CD1c-positive myeloid dendritic cell (primary cell): ENCODE data around the gene TSC2.
"Not testable (repeated sequence)": the region's sequence is repeated elsewhere in the genome, so short reads cannot be mapped to it uniquely, and the experiment has no call there.

Experiments
- DNase-seq: peaks from one replicate; pipeline ENCODE4 v3.0.0-alpha.2; 2016; ENCODE audit errors: extremely low spot score

TSC2 gene

DNA sequence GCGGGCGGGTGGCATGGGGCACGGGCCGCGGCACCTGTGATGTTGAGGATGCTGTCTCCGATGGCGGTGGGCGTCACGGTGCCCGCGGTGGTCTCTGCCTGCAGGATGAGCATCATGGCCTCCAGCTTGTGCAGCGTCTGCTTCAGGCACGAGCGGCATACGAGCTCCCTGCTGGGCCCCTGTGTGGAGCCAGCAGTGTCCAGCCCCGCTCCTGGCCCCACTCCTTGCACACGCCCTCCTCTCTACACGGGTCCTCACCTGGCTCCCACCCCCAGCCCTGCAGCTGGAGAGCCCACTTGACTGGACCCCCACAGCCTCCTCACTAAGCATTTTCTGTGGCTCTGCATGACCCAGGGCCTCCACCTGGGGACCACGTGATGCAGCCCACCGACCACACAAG is 56.7 kb downstream of the TSC2 start:
- DNase-seq = not testable (repeated sequence)

DNA sequence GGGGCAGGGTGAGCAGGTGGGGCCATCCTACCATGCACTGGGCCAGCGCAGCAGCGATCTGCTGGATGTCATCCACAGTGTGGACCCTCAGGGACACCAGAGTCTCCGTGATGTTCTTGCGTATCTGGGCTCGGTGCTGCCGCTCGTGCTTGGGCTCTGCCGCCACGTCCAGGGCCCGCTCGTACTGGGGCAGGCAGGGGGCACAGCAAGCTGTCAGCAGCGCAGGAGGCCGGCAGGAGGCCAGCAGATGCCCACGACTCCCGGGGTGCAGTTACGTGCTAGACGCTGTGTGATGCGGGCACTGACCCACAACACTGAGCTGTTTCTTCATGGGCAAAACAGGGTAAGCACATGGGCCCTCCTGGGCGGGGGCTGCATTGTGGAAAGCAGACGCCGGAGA is 57.5 kb downstream of the TSC2 start:
- not testable (repeated sequence) for DNase-seq

DNA sequence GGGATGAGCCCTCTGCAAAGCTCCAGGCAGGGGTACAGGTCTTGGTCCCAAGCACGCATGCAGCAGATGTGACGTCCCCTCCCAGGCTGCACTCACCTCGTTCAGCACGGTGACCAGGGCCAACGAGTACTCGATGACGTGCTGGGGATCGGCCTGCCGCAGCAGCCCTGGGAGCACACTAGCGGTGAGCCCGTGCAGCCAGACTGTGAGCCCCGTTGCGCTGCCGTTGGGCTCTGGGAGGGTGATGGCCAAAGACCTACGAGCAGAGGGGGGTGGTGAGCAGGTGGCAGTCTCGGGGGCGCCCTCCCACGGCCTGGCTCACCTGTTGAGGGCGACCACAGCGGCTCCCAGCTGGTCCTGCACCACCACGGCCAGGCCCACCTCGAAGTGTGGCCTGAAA is 58.0 kb downstream of the TSC2 start:
- DNase-seq = not testable (repeated sequence)

DNA sequence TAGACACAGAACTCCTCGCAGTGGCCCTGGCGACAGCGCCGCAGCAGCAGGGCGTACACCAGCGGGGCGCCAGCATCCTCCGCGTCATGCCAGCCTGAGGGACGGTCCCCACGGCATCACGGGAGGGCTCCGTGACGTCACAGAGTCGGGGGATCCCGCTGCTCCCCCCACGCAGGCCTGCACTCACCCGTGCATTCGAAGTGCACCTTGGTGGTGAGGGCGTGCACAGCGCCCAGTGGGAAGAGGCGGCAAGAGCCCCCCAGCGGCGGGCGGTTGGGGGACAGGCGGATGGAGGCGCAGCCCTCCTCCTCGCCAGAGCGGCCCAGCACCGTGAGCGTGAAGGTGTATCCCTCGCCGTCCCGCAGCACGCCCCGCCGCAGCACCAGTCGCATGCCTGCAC is 58.4 kb downstream of the TSC2 start:
- not testable (repeated sequence) for DNase-seq

DNA sequence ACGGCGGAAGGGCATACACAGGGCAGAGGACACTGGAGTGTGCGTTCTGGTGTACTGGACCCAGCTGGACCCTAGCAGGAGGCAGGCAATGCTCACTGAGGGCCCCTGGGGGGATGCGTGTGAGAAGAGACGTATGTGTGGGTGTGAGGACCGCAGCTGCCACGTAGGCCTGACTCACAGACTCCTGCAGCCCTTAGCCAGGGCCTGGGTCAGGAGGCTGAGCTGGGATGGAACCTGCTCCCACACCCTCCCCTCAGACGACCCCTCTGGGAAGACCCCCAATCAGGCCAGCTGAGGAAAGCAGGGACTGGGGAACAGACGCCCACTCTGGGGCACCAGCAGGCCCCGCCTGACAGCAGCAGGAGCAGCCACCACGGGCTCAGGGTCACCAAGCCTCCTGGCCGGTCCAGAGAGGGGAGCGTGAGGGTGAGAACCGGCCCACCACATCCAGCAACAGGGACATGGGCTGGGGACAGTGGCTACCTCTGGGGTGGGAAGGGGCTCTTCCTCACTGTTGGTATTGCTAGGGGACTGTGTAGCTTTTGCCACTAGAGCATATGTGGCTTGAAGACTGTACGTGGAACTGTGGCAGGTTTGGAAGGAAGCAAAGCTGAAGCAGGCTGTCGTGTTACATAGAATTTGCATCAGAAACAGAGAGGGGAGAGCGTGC is 59.5 kb downstream of the TSC2 start:
- DNase-seq = not testable (repeated sequence)

DNA sequence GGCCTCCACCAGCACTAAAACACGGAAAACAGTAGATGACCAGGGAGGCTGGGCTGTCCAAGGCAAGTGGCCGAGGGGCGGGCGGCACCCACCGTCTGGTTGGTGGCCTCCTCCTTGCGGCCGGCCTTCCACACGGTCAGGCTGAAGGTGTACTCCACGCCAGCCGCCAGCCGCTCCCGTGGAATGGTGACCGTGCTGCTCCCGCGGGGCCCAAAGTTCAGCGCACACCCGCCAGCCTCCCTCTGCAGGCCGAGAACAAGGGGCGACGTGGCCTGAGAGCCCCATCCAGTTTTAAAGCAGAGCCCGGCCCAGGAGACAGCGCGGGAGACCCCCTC is 60.0 kb downstream of the TSC2 start:
- not testable (repeated sequence) for DNase-seq

DNA sequence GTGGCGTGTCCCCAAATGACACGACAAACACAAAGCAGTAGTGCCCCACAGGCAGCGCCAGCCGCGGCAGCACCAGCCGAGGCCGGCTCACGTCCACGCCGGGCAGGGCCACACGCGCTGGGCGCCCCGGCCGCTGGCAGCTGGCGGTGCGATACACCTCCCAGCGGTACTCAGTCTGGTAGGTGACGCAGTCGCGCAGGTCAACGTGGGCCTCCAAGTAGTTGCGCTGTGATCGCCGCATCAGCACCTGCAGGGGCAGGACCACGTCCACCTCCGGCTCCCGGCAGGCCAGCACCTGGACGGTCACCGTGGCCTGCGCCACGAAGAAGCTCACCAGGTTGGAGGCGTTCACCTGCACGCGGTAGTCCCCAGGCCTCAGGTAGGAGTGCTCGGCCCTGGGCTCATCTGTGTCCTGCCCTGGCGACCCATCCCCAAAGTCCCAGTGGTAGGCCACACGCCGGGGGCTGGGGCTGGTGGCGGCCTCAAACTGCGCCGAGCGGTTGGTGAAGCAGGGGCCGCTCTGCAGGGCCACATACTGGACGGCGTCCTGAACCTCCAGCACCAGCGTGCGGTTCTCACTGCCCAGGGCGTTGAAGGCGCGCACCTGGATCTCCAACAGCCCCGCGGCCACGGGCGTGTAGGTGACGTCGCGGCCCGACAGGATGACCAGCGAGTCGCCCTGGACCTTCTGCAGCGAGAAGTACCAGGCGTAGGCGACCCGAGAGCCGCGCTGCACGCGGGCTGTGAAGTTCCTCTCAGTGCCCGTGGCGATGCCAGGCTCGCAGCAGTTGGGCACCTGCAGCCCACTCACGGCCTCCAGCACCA is 60.9 kb downstream of the TSC2 start:
- not testable (repeated sequence) for DNase-seq

DNA sequence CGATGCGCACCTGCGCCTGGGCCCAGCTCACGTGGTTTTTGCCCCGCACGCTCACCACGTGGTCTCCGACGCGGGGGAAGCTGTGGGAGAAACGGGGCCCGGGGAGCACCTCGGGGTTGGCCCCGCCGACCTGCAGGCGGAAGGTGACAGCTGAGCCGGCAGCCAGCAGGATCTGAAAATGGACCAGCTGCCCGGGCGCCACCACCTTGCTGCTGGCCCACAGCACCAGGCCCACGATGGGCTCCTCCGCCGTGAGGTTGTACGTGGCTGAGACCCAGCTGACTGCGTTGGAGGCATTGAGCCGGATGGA is 61.4 kb downstream of the TSC2 start:
- not testable (repeated sequence) for DNase-seq

DNA sequence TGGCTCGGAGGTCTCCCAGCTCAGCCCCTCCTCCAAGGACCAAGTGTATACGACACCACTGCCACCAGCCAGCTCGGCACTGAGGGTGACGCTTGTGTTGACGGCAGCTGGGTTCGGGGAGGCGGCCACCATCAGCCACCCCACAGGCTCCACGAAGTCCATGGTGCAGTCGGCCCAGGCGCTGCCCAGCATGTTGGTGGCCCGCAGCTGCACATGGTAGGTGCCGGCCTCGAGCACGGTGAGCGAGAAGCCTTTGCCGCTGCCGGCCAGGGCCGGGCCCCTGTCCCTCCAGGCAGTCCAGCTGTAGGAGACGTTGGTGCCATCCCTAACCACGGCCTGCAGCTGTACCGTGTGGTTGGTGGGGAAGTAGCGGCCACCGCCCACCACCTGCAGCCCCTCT is 62.1 kb downstream of the TSC2 start:
- DNase-seq = not testable (repeated sequence)

DNA sequence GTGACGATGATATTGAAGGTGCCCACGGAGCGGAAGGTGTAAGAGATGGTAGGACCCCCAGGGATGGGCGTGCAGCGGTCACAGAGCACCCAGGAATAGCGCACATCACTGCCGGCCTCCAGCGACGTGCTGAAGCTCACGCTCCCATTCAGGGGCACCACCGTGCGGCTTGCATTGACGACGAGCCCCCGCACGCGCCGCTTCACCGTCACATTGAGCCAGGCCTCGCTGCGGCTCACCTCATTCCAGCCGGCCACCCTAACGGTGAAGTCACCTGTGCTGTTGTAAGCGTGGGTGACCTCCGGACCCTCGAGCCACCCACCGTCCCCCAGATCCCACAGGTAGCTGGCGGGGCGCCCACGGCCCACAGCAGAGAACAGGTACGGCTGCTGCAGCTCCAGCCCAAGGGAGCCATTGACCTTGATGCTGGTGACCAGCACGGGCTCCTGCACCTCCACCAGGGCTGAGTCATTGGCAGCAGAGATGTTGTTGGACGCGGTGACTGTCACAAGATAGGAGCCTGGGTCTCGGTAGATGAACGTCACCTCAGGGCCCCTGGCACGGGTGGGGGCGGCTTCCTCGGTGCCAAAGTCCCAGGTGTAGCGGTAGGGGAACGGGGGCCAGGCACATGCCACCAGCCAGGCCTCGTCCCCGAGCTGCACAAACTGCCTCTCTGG is 62.7 kb downstream of the TSC2 start:
- not testable (repeated sequence) for DNase-seq

DNA sequence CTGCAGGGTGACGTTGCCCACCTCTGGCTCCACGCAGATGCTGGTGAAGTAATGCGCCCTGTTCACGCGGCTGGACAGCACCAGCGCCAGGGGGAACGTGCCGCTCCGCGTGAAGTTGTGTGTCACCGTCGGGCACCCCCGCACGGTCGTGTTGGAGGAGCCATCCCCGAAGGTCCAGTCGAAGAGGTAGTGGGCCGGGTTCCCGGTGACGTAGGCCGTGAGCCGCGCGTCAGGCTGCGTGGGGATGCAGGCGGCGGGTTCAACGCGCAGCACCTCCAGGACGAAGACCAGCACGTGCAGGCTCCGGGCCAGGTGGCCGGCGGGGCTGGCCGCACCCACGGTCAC is 63.2 kb downstream of the TSC2 start:
- DNase-seq = not testable (repeated sequence)

DNA sequence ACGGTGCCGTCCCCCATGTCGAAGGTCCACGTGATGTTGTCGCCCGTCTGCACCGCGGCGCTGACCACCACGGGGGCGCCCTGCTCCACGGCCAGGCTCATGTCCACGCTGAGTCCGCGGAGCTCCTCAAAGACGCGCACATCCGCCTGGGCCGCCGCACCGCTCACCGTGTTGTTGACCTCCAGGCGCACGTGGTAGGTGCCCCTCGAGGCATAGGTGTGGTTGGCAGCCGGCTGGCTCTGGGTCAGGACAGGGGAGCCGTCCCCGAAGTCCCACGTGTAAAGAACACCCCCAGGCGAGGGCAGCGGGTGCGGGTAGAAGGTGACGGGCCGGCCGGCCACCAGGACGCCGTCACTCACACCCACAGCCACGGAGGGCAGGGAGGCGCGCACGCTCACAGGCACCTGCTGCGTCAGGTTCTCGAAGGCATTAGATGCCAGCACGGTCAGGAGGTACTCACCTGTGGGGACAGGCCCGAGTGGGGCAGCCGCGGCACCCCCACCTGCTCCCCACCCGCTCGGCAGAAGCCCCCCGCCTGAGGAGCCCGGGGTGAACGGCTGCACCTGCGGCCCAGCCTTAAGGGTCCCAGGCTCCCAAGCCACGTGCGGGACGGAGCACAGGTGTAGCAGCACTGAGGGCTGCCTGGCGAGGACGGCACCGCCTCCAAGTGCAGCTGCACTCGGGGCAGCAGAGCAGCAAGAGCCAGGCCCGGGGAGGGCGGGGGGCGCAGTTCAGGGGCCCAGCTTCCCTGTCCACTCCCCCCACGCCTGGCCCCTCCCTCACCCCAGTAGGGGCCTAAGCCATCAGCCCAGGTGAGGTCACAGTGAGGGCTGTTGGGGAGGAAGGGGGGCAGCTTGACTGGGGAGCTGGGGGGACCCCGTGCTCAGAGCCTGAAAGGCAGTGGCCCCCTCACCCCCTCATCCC is 63.9 kb downstream of the TSC2 start:
- not testable (repeated sequence) for DNase-seq

DNA sequence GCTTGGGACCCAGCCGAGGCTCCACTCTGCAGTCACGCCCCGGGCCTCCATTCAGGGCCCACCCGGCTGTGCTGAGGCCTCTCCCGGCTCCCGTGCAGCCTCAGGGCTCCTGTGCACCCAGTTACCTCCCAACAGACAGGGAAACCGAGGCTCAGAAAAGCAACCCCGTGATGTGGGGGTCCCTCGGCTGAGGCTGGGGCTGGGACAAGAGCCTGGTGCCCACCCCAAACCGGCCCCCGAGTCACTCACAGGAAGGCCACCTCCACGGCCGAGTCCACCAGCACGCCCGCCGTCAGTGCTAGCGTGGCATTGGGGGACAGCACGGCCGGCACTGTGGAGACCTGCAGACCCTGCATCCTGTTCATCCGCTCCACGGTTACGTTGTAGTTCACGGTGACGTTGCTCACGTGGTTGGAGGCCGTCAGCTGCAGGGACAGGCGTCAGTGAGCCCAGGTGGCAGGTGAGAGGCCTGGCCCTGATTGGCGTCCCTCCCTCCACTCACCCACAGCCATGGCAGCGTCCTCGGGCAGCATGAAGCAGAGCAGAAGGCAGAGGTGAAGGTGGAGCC is 64.8 kb downstream of the TSC2 start:
- not testable (repeated sequence) for DNase-seq

DNA sequence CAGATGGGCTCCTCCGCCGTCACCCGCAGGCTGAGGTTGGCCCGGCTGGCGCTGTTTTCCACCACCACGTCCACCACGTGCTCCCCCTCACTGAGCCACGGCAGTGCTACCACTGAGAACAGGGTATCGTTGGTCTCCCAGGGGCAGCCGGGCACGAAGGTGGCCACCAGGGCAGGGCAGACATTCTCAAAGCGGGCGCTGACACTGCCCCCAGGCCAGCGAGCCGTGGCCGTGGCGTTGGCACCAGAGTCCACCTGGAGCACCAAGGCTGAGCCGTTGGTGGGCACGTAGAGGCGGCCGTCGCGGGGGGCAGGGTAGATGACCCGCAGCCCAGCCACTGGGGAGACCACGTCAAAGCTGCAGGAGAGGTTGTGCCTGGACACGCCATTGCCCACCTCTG is 66.4 kb downstream of the TSC2 start:
- not testable (repeated sequence) for DNase-seq

DNA sequence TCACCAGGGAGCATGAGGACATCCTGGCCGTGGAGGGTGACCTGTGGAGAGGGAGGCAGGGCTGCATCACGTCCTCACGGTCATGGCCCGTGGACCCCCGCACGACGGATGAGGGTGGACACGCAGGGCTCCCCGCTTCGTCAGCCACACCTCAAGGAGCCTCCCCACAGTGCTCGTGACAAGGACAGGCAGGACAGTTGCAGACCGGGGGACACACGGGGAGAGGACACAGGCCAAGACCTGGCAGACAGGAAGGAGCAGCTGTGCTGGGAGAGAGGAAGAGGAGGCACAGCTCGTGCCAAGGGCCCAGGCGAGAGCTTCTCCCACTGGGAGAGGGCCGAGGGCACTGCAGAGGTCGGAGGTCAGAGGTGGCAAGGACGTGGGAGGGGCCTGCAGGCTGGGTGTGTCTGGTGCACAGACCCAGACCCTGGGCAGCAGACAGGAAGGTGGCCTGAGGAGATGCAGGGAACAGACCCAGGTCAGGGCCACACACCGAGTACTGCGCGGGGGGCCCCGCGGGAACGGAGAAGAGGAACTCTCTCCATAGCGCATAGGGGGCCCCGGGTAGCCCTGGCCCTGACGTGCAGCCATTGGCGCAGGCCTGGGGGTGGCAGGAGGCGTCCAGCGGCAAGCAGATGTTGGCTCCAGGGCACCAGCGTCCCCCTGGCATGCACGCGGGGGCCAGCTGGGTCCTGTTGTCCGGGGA is 67.3 kb downstream of the TSC2 start:
- not testable (repeated sequence) for DNase-seq

DNA sequence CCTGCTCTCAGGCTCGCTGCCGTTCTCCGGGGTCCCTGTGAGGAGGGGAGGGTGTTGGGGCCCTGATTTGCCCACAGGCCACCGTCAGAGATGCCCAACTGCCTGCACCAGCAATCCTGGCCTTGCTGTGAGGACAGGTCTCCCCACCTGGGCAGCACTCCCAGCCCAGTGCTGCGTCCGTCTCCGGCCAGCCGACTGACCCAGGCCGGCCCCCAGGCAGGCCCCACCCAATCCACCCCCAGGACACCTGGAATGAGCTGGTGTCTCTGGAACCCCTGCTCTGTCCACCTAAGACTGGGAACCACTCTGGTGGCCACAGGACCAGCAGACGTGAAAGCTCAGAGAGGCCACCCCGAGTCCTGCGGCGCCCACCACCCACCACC is 67.8 kb downstream of the TSC2 start:
- no peak for DNase-seq

DNA sequence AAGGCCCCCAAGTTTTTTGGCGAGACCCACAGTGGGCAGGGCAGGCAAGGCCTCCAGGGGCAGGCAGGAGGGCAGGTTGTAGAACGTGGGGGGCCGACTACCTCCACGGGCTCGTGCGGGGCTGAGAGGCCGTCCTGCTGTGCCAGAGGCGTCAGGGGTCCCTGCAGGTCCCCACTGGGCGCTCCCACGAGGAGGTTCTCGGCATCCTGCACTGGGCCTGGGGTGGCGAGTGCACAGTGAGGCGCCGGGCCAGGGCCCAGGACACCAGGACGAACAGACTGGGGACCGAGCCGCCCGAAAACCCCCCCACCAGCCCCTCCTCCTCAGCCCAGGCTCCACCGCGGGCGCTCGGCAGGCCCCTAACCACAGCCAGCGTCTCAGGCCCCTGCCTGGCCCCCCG is 68.6 kb downstream of the TSC2 start:
- DNase-seq = not testable (repeated sequence)

DNA sequence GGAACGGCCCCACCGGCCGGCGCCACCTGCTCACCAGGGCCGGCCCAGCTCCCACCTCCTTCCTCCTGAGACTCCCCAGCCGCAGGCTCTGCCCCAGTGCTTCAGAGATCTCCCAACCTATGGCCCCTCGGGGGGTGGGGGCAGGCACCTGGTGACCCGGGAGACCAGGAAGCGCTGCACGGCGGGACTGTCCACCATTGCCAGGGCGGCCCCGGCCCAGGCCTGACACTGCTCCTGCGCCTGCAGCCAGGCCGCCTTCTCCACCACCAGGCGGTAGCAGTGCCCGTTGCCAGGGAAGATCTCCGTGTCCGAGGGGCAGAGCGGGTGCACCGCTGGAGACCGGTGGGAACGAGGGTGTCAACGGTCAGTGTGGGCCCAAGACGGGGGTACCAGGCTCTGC is 69.6 kb downstream of the TSC2 start:
- not testable (repeated sequence) for DNase-seq

DNA sequence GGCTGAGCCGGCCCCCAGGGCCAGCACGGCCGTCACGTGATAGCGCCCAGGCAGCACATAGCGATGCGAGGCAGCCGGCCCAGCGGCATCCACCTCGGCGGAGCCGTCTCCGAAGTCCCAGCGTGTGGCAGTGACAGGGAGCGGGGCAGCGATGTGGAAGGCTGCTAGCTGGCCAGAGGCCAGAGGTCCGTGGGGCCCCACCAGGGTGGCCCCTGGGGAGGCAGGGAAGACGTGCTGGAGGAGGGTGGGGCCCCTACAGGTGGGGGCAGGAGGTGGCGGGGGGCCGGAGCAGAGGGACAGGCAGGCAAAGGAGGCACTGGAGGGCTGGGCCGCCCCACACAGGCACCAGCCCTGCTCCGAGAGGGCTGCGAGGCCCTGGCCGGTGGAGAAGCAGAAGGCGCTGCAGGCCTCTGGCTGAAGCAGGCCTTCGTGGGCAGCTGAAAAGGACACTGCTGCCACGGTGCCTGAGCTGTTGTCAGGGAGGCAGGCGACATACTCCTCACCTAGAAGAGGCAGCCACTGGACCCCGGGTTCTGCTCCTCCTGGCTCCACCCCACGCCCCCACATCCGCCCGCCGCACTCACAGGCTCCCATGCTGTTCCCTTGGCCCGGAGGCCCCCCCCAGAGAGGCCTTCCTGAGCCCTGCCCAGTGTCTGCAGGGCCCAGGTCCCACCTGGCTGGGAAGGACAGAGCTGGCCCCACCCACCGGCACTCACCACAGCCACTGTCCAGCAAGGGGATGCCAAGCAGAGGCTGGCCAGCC is 70.4 kb downstream of the TSC2 start:
- not testable (repeated sequence) for DNase-seq

DNA sequence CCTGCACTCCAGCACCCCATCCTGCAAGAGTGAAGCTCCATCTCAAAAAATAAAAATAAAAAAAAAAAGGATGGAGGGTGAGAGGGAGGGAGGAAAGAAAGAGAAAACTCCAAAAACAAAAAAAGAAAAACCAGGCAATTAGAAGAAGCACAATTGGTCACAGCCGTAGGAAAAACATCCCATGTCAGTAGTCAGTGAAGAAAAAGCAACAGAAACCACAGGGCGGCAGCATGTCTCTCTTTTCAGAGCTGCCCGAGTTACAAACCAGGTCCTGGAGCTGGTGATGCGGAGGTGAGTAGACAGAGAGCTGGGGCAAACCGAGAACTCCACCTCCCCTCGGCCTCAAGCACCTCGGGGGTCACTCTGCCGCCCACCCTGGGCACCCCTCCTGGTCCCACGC is 73.5 kb downstream of the TSC2 start:
- DNase-seq = peak; percentile 36
